ENCODE results near the gene CDH4.

GRCh38 chr20:61343934-61344333 lies 91.9 kb downstream of the CDH4 start:
- no peak for TF ChIP-seq CTCF (IDR thresholded peaks at IDR 0.05; ENCODE audit: insufficient read depth, low read length, poor library complexity, severe bottlenecking)
- no peak for TF ChIP-seq EZH2phosphoT487 (conservative IDR thresholded peaks at IDR 0.05; ENCODE audit: low read length)
